ENCODE results near the gene FOXP2. TPM values are rescaled to one million over a fixed set of nuclear protein-coding genes. Genes with fewer than 3 reads are reported as not detected.

FOXP2 gene
- total and polyA plus RNA-seq, 2 of the 4 experiments (the other 2 are of a cell fraction), result 0.89 to 1.1 TPM

DNA sequence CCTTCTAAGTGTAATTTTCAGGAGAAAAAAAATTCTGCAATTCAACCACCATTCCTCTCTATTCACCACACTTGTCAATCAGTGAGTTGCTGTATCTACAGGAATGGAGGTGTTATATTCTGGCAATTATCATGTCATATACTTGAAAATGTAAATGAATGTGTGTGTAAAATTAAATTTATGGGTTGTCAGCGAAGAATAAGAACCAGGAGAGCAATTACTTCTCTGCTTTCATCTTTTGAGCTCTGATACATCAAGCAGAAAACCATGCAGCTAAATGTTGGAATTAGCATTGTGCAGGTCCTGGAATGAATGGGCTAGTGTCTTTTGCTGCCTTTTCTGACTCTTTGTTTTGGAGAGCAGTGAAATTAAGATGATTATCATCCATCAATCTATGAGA lies 207.6 kb downstream of the FOXP2 start:
- Histone ChIP-seq H2AFZ (replicated peaks; ENCODE audit: low read length, poor library complexity) (no peak overlapping the region), H4K5ac (ENCODE audit: low read depth, low read length) (no peak overlapping the region), H3K9me3 (ENCODE audit: control insufficient read depth, insufficient read depth, low read length) (no peaks in the 10 kb centered on the region), H3K4me2 (ENCODE audit: low read depth, low read length) (no peak overlapping the region), H2BK5ac (ENCODE audit: low read depth, low read length, poor library complexity, severe bottlenecking) (no peak overlapping the region), H3K27me3 (ENCODE audit: control insufficient read depth, insufficient read depth, low read length) (no peaks in the 10 kb centered on the region), H3K18ac (ENCODE audit: low read depth, low read length) (no peak overlapping the region), H3K4me3 (ENCODE audit: insufficient read depth, low read depth, low read length) (no peak overlapping the region), H3K23ac (ENCODE audit: low read depth, low read length) (no peak overlapping the region), H3K9ac (ENCODE audit: low read depth, low read length) (no peak overlapping the region), H2AK5ac (ENCODE audit: low read depth, low read length) (no peak overlapping the region), H4K20me1 (ENCODE audit: insufficient read depth, low read length) (no peaks in the 10 kb centered on the region), H2BK15ac (ENCODE audit: low read depth, low read length) (no peak overlapping the region), H4K8ac (ENCODE audit: low read depth in 2 of 2, low read length in 2 of 2) (no peak overlapping the region), H2BK120ac (ENCODE audit: low read depth, low read length) (no peak overlapping the region), H2AK9ac (replicated peaks; ENCODE audit: low read depth, low read length, poor library complexity) (no peak overlapping the region), H4K91ac (ENCODE audit: insufficient read depth, low read depth, low read length) (no peak overlapping the region), H3K4ac (ENCODE audit: low read depth, low read length) (no peak overlapping the region), H2BK20ac (ENCODE audit: low read depth, low read length) (no peak overlapping the region), H3K56ac (ENCODE audit: extremely low read depth, insufficient read depth, low read length) (no peak overlapping the region), H3K36me3 (ENCODE audit: control insufficient read depth, insufficient read depth, low read length) (no peaks in the 10 kb centered on the region), H3K27ac (ENCODE audit: insufficient read depth, low read length) (no peak overlapping the region), H3K79me1 (ENCODE audit: low read depth in 1 of 2, low read length in 2 of 2) (no peaks in the 10 kb centered on the region), H3K14ac (replicated peaks; ENCODE audit: low read depth, low read length) (no peak overlapping the region), H3K4me1 (ENCODE audit: control insufficient read depth, insufficient read depth, low read length) (no peaks in the 10 kb centered on the region), H3K9me1 (ENCODE audit: insufficient read depth, low read length) (no peaks in the 10 kb centered on the region)
- DNase-seq (no peak), ATAC-seq (ENCODE audit: low read depth) (no peak)
- dilution Hi-C loops (cut with HindIII; ENCODE audit: low sequenced_read_pairs, unreplicated experiment) (no loop called here), in situ Hi-C loops (cut with MboI; ENCODE audit: low sequenced_read_pairs) (no loop called here), intact Hi-C loops (cut with micrococcal nuclease) (no loop called here)
- ChIA-PET CTCF (interaction anchor here (1.2 kb wide), 1 partner anchor 12 kb away, joined by 4 read pairs; no protein-coding TSS in a partner anchor), POLR2A (ENCODE audit: unreplicated experiment) (no interaction called here)
- no CpG with 5 or more reads among the region's 1 CpG for WGBS, 2 experiments (ENCODE audit: extremely low coverage in 2 of 2, insufficient read length in 1 of 2)
- no peak for TF ChIP-seq MAZ (IDR thresholded peaks at IDR 0.05; ENCODE audit: borderline replicate concordance, low read depth, low read length)
- TF ChIP-seq, protein P1, sequence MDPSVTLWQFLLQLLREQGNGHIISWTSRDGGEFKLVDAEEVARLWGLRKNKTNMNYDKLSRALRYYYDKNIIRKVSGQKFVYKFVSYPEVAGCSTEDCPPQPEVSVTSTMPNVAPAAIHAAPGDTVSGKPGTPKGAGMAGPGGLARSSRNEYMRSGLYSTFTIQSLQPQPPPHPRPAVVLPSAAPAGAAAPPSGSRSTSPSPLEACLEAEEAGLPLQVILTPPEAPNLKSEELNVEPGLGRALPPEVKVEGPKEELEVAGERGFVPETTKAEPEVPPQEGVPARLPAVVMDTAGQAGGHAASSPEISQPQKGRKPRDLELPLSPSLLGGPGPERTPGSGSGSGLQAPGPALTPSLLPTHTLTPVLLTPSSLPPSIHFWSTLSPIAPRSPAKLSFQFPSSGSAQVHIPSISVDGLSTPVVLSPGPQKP (IDR thresholded peaks at IDR 0.05; ENCODE audit: borderline replicate concordance, low read depth, low read length), result no peak
- TF ChIP-seq, protein P2, sequence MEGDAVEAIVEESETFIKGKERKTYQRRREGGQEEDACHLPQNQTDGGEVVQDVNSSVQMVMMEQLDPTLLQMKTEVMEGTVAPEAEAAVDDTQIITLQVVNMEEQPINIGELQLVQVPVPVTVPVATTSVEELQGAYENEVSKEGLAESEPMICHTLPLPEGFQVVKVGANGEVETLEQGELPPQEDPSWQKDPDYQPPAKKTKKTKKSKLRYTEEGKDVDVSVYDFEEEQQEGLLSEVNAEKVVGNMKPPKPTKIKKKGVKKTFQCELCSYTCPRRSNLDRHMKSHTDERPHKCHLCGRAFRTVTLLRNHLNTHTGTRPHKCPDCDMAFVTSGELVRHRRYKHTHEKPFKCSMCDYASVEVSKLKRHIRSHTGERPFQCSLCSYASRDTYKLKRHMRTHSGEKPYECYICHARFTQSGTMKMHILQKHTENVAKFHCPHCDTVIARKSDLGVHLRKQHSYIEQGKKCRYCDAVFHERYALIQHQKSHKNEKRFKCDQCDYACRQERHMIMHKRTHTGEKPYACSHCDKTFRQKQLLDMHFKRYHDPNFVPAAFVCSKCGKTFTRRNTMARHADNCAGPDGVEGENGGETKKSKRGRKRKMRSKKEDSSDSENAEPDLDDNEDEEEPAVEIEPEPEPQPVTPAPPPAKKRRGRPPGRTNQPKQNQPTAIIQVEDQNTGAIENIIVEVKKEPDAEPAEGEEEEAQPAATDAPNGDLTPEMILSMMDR (conservative IDR thresholded peaks at IDR 0.05; ENCODE audit: low read depth, low read length), result no peak
- TF ChIP-seq RAD21 (IDR thresholded peaks at IDR 0.05; ENCODE audit: low read length), result no peak
- TF ChIP-seq RFX5 (IDR thresholded peaks at IDR 0.05; ENCODE audit: low read depth, low read length), result no peak
- no peak for TF ChIP-seq CEBPB (IDR thresholded peaks at IDR 0.05; ENCODE audit: low read depth, low read length)
- no peak for TF ChIP-seq BHLHE40 (IDR thresholded peaks at IDR 0.05; ENCODE audit: low read depth, low read length)
- no peak for TF ChIP-seq MAFK (IDR thresholded peaks at IDR 0.05; ENCODE audit: low read depth, low read length)
- no peak for TF ChIP-seq FOS (IDR thresholded peaks at IDR 0.05; ENCODE audit: low read depth, low read length)
- TF ChIP-seq RCOR1 (IDR thresholded peaks at IDR 0.05; ENCODE audit: insufficient replicate concordance, low read length), result no peak
- no peak for TF ChIP-seq SMC3 (IDR thresholded peaks at IDR 0.05; ENCODE audit: low read depth, low read length)
- TF ChIP-seq, protein P3, sequence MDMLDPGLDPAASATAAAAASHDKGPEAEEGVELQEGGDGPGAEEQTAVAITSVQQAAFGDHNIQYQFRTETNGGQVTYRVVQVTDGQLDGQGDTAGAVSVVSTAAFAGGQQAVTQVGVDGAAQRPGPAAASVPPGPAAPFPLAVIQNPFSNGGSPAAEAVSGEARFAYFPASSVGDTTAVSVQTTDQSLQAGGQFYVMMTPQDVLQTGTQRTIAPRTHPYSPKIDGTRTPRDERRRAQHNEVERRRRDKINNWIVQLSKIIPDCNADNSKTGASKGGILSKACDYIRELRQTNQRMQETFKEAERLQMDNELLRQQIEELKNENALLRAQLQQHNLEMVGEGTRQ (IDR thresholded peaks at IDR 0.05; ENCODE audit: low read depth, low read length), result no peak
- no peak for TF ChIP-seq CHD1 (IDR thresholded peaks at IDR 0.05; ENCODE audit: low read depth, low read length)
- BruUV-seq (replicated peaks), result no TSS peak

Data from IMR-90 (cell line).